Smooth muscle cell of the coronary artery (primary cell): Measurements from ENCODE around the gene SERINC4. TPM values are rescaled to one million over a fixed set of nuclear protein-coding genes. Genes with fewer than 3 reads are reported as not detected.

Experiments used
- total RNA-seq: library from RNA; depleted of rRNA; stranded (reverse); fragments of >200 nt; gene quantifications from 2 replicates; pipeline ENCODE4 v1.2.3, GENCODE V29; 2014; ENCODE audit warnings: low replicate concordance

The SERINC4 gene
- not detected in 2 replicates for total RNA-seq

GRCh38 chr15:43799945-43800285 lies at the start of gene SERINC4:
Gene SERINC4 (minus strand): TSS chr15:43800220. CDS start chr15:43799986, 234 bp downstream.

GRCh38 chr15:43826508-43827341 lies 26.7 kb upstream of the SERINC4 start, which contains the start of gene WDR76:
Gene WDR76 (plus strand): TSS chr15:43827002. CDS start chr15:43827033, 31 bp downstream.

GRCh38 chr15:43824302-43825246 lies 24.6 kb upstream of the SERINC4 start, which contains the start of gene MFAP1:
Gene MFAP1 (minus strand): TSS chr15:43824690. CDS start chr15:43824569, 121 bp downstream.

GRCh38 chr15:43800286-43801141 lies 494 bp upstream of the SERINC4 start, which contains the start of gene HYPK:
Gene HYPK (plus strand): TSS chr15:43800599. CDS start chr15:43800623, 24 bp downstream.

GRCh38 chr15:43791993-43792760 lies 7.8 kb downstream of the SERINC4 start, which contains the start of gene SERF2:
Gene SERF2 (plus strand): TSS chr15:43792320. CDS start chr15:43792377, 57 bp downstream.

GRCh38 chr15:43776718-43777266 lies 23.2 kb downstream of the SERINC4 start, which contains the start of gene ELL3:
Gene ELL3 (minus strand): TSS chr15:43776966. CDS start chr15:43776901, 65 bp downstream.

GRCh38 chr15:43746245-43746902 lies 53.6 kb downstream of the SERINC4 start, which contains the start of gene PDIA3:
Gene PDIA3 (plus strand): TSS chr15:43746438. CDS start chr15:43746540, 102 bp downstream.

Other genes starting within 250 kb of the SERINC4 start
- gene PPIP5K1, start 210.0 kb downstream of the SERINC4 start, total RNA-seq, result 13.8 and 18.0 TPM in 2 replicates
- not detected in 2 replicates for gene CKMT1B, start 206.2 kb downstream of the SERINC4 start, total RNA-seq
- under 0.01 TPM in 2 replicates for gene STRC, start 181.4 kb downstream of the SERINC4 start, total RNA-seq
- gene CATSPER2, start 151.4 kb downstream of the SERINC4 start, total RNA-seq, result 0.45 and 0.59 TPM in 2 replicates
- gene CKMT1A, start 106.4 kb downstream of the SERINC4 start, total RNA-seq, result not detected in 2 replicates
- gene PDIA3, start 53.8 kb downstream of the SERINC4 start, total RNA-seq, result 97.6 and 143 TPM in 2 replicates
- 3.5 and 13.6 TPM in 2 replicates for gene ELL3, start 23.3 kb downstream of the SERINC4 start, total RNA-seq
- gene SERF2, start 7.9 kb downstream of the SERINC4 start, total RNA-seq, result 353 and 435 TPM in 2 replicates
- gene HYPK, start 379 bp upstream of the SERINC4 start, total RNA-seq, result 6.8 and 8.8 TPM in 2 replicates
- gene MFAP1, start 24.5 kb upstream of the SERINC4 start, total RNA-seq, result 24.2 and 41.1 TPM in 2 replicates
- 1.9 and 4.9 TPM in 2 replicates for gene WDR76, start 26.8 kb upstream of the SERINC4 start, total RNA-seq